GM12878 (cell line): Measurements from ENCODE around the gene GPR119. TPM values are rescaled to one million over a fixed set of nuclear protein-coding genes. Genes with fewer than 3 reads are reported as not detected.

Source experiments
- CTCF ChIP-seq, 3 experiments: IDR thresholded peaks in 2 of 3; conservative IDR thresholded peaks in 1 of 3; 2 replicates each; pipeline ENCODE4 v1.5.1; 2011; ENCODE audit warnings: low read depth in 3 of 3, low read length in 3 of 3, mild to moderate bottlenecking in 3 of 3, control low read depth in 2 of 3, moderate library complexity in 2 of 3, inconsistent platforms in 1 of 3, mixed read lengths in 1 of 3; ENCODE audit not compliant: control insufficient read depth in 2 of 3, insufficient read depth in 1 of 3; ENCODE audit errors: extremely low read depth in 1 of 3
- FOXM1 ChIP-seq: IDR thresholded peaks from 2 replicates; pipeline ENCODE4 v1.6.1; 2012; ENCODE audit warnings: low read depth, mild to moderate bottlenecking, inconsistent platforms, low read length, moderate library complexity
- GATAD2B ChIP-seq: fragments of 450-650 bp; conservative IDR thresholded peaks from 2 replicates; pipeline ENCODE4 v1.6.1; 2017; ENCODE audit warnings: low read depth, mild to moderate bottlenecking, moderate library complexity
- JUND ChIP-seq: IDR thresholded peaks from 2 replicates; pipeline ENCODE4 v1.6.1; 2012; ENCODE audit warnings: low read depth, mild to moderate bottlenecking, low read length, improper control_type of control experiment, moderate library complexity
- MEF2A ChIP-seq: IDR thresholded peaks from 2 replicates; pipeline ENCODE4 v1.6.1; 2011; ENCODE audit warnings: low read depth, mild to moderate bottlenecking, low read length, moderate library complexity; ENCODE audit not compliant: insufficient read depth
- MXI1 ChIP-seq: fragments of 150-350 bp; IDR thresholded peaks from 2 replicates; pipeline ENCODE4 v1.6.1; 2011; ENCODE audit warnings: low read depth, mild to moderate bottlenecking, inconsistent platforms, low read length, improper control_type of control experiment
- MYC ChIP-seq: IDR thresholded peaks from 2 replicates; pipeline ENCODE4 v1.6.1; 2011; ENCODE audit warnings: mild to moderate bottlenecking, low read length, moderate library complexity, inconsistent platforms; ENCODE audit not compliant: insufficient read depth, insufficient replicate concordance, insufficient read length, severe bottlenecking
- NFYB ChIP-seq: IDR thresholded peaks from 2 replicates; pipeline ENCODE4 v1.6.1; 2011; ENCODE audit warnings: low read depth, mild to moderate bottlenecking, low read length, improper control_type of control experiment, moderate library complexity; ENCODE audit not compliant: insufficient read depth
- PAX8 ChIP-seq: fragments of 450-650 bp; IDR thresholded peaks from 2 replicates; pipeline ENCODE4 v1.6.1; 2017; ENCODE audit warnings: mild to moderate bottlenecking, moderate library complexity
- POLR2AphosphoS2 ChIP-seq: IDR thresholded peaks from 2 replicates; pipeline ENCODE4 v1.6.1; 2011; ENCODE audit warnings: low read depth, mild to moderate bottlenecking, low read length, improper control_type of control experiment, moderate library complexity
- RELB ChIP-seq: fragments of 450-650 bp; IDR thresholded peaks from 2 replicates; pipeline ENCODE4 v1.6.1; 2017; ENCODE audit warnings: low read depth, mild to moderate bottlenecking, moderate library complexity
- SUPT20H ChIP-seq: IDR thresholded peaks from 2 replicates; pipeline ENCODE4 v1.6.1; 2011; ENCODE audit warnings: low read depth, mild to moderate bottlenecking, low read length, moderate library complexity, borderline replicate concordance; ENCODE audit not compliant: control insufficient read depth
- ZNF687 ChIP-seq: fragments of 450-650 bp; IDR thresholded peaks from 2 replicates; pipeline ENCODE4 v1.6.1; 2017; ENCODE audit warnings: mild to moderate bottlenecking, moderate library complexity
- polyA plus RNA-seq, 11 experiments: library from polyadenylated mRNA; depleted of rRNA in 4 of 11; unstranded in 6 of 11; stranded (reverse) in 5 of 11; fragments of >200 nt; fragmentation: Nextera tagmentation in 4 of 11; fragmentation: Illumina TruSeq in 1 of 11; extraction: Ambion mirVana in 4 of 11; extraction: Trizol in 1 of 11; gene quantifications; 1 replicate in 1 of 11; 2 replicates in 10 of 11; pipeline versions ENCODE4 v1.2.1 to v1.2.3, GENCODE V29; 2011 to 2016; ENCODE audit warnings: inconsistent platforms in 2 of 11, missing spikeins in 2 of 11, low read depth in 1 of 11
- total RNA-seq, 4 experiments: library from RNA; depleted of rRNA in 3 of 4; stranded (reverse); fragments of >200 nt in 3 of 4; fragmentation: Illumina TruSeq in 1 of 4; extraction: Trizol in 1 of 4; gene quantifications; 2 replicates each; pipeline versions ENCODE4 v1.2.1 to v1.2.3, GENCODE V29; 2013 to 2021
- TF ChIP-seq, protein P1 (sequence below): IDR thresholded peaks from 2 replicates; pipeline ENCODE4 v1.6.1; 2012; ENCODE audit warnings: mild to moderate bottlenecking, low read depth, low read length

Gene GPR119
- total and polyA plus RNA-seq, 10 of the 15 experiments (the other 5 are each of a cell fraction or from before 2014, with no cell fraction given), result not detected

DNA sequence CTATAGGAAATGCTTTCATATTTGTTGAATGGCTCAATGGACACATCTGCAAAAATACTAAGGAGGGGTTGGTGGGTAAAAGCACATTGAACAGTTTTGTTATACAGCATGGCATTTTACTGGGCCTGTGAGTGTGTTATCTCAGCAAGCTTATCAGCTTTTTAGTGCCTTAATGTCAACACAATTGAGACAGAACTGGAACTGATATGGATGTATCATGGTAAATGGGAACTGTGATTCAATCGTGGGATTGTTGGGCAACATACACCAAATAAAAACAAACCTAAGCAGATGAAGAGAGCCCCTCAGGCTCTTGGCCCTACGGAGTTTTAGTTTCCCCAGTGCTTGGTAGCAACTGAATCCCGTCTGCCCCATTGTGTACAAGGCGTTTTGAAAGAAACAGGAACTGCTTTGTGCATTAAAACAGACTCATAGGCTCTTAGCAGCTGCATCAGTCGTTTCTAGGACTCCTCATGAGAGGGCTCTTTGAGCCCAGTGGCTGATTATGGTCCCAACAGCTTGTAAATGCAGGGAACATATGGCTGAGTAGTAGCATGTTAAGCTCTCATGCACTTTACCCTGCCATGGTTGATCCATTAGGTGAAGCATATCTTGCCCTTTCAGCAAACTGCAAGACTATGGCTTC is 7.3 kb downstream of the GPR119 start (continued):
- TF ChIP-seq, protein P1, sequence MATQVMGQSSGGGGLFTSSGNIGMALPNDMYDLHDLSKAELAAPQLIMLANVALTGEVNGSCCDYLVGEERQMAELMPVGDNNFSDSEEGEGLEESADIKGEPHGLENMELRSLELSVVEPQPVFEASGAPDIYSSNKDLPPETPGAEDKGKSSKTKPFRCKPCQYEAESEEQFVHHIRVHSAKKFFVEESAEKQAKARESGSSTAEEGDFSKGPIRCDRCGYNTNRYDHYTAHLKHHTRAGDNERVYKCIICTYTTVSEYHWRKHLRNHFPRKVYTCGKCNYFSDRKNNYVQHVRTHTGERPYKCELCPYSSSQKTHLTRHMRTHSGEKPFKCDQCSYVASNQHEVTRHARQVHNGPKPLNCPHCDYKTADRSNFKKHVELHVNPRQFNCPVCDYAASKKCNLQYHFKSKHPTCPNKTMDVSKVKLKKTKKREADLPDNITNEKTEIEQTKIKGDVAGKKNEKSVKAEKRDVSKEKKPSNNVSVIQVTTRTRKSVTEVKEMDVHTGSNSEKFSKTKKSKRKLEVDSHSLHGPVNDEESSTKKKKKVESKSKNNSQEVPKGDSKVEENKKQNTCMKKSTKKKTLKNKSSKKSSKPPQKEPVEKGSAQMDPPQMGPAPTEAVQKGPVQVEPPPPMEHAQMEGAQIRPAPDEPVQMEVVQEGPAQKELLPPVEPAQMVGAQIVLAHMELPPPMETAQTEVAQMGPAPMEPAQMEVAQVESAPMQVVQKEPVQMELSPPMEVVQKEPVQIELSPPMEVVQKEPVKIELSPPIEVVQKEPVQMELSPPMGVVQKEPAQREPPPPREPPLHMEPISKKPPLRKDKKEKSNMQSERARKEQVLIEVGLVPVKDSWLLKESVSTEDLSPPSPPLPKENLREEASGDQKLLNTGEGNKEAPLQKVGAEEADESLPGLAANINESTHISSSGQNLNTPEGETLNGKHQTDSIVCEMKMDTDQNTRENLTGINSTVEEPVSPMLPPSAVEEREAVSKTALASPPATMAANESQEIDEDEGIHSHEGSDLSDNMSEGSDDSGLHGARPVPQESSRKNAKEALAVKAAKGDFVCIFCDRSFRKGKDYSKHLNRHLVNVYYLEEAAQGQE, result no peak
- TF ChIP-seq MXI1 (no peak), MYC (no peak), POLR2AphosphoS2 (no peak), MEF2A (no peak), GATAD2B (no peak), JUND (no peak), FOXM1 (no peak), SUPT20H (no peak), ZNF687 (no peak), PAX8 (no peak), NFYB (no peak), RELB (no peak), CTCF (IDR thresholded peaks at IDR 0.05 in 2 of 3, conservative IDR thresholded peaks at IDR 0.05 in 1 of 3; ENCODE audit: control insufficient read depth in 2 of 3, extremely low read depth in 1 of 3, insufficient read depth in 1 of 3, low read depth in 3 of 3, low read length in 3 of 3) (no peak)
